Heart left ventricle (tissue), 16 donors: ENCODE data around the gene PRDM16. TPM values are rescaled to one million over a fixed set of nuclear protein-coding genes. Genes with fewer than 3 reads are reported as not detected.

Source experiments
- ATAC-seq, 4 donors: fragments of 200-7000 bp; cut with Tn5 transposase; one replicate each; pipeline ENCODE4 v1.9.1; 2020 to 2022; ENCODE audit warnings: moderate library complexity in 4 of 4, mild to moderate bottlenecking in 3 of 4, moderate number of reproducible peaks in 1 of 4
- DNase-seq, 5 donors: peaks; one replicate each; pipeline ENCODE4 v3.0.0-alpha.2; 2020
- H3K27ac ChIP-seq, 12 donors: fragments of 200-600 bp; sonication (generic) in 4 of 12; one replicate each; pipeline versions ENCODE4 v1.5.0 to v1.8.0; 2016 to 2022; ENCODE audit warnings: mild to moderate bottlenecking in 2 of 12
- H3K27me3 ChIP-seq, 9 donors: fragments of 200-600 bp; sonication (generic) in 2 of 9; one replicate each; pipeline versions ENCODE4 v1.5.1 to v1.8.0; 2016 to 2022; ENCODE audit warnings: mild to moderate bottlenecking in 3 of 9
- H3K36me3 ChIP-seq, 9 donors: fragments of 200-600 bp; sonication (generic) in 2 of 9; one replicate each; pipeline versions ENCODE4 v1.5.0 to v1.8.0; 2018 to 2022; ENCODE audit warnings: mild to moderate bottlenecking in 2 of 9
- H3K4me1 ChIP-seq, 12 donors: fragments of 200-600 bp; sonication (generic) in 4 of 12; one replicate each; pipeline versions ENCODE4 v1.5.0 to v1.8.0; 2016 to 2022; ENCODE audit warnings: mild to moderate bottlenecking in 3 of 12
- H3K4me3 ChIP-seq, 12 donors: fragments of 200-600 bp; sonication (generic) in 4 of 12; one replicate each; pipeline versions ENCODE4 v1.5.0 to v1.8.0; 2017 to 2022; ENCODE audit warnings: mild to moderate bottlenecking in 9 of 12, moderate library complexity in 4 of 12
- H3K9me3 ChIP-seq, 12 donors: fragments of 200-600 bp; sonication (generic) in 4 of 12; one replicate each; pipeline versions ENCODE4 v1.5.0 to v1.8.0; 2016 to 2022; ENCODE audit warnings: mild to moderate bottlenecking in 1 of 12
- POLR2A ChIP-seq, 2 donors: fragments of 450-650 bp; IDR thresholded peaks; one replicate each; pipeline ENCODE4 v1.6.1; 2017; ENCODE audit warnings: antibody characterized with exemption in 2 of 2, mild to moderate bottlenecking in 2 of 2, moderate library complexity in 2 of 2
- WGBS, 4 donors: extraction: QIAGEN DNeasy Blood & Tissue Kit in 2 of 4; methylation state at CpG; one replicate each; pipeline versions ENCODE4 v1.1.5 to v1.1.7; 2013 to 2018; 5-methylcytosine and 5-hydroxymethylcytosine counted together
- intact Hi-C, 10 donors: fragments of 100-400 bp; cut with DNase I; formaldehyde crosslinking; loops; one replicate each; pipeline versions ENCODE4 v1.11.1 to v1.14.2; 2022
- polyA plus RNA-seq, 2 donors: library from polyadenylated mRNA; stranded (reverse); fragments of 200-250 nt; gene quantifications; one replicate each; pipeline ENCODE4 v1.2.3, GENCODE V29; 2013
- total RNA-seq, 9 donors: library from RNA; depleted of rRNA in 2 of 9; stranded (reverse); fragments of >200 nt in 2 of 9; fragmentation: NEBNext Ultra II Directional in 3 of 9; extraction: Animal tissue kit (Norgen Biotek cat#: 25700) in 3 of 9; gene quantifications; one replicate each; pipeline versions ENCODE4 v1.1.0 to v1.2.4, GENCODE V29; 2016 to 2023
- TF ChIP-seq, protein P1 (sequence below), 12 donors: fragments of 200-600 bp; sonication (generic) in 4 of 12; IDR thresholded peaks; one replicate each; pipeline versions ENCODE4 v1.5.0 to v1.8.0; 2018 to 2022; ENCODE audit warnings: antibody characterized with exemption in 12 of 12, mild to moderate bottlenecking in 5 of 12
- donor health status: ischemic (EF 13 %, LVEDD 7.1; RV severe dilation, severe dysfunction).
- donor health status: healthy with polysubstance abuse.
- donor health status: DM: no; HTN: yes; CAD: no.
- donor health status: DM: no; HTN: no; CAD: no.
- donor health status: ischemic (EF 25% LVEDD 6.9; RV normal size, moderate dysfunction).
- donor health status: ischemic (EF 25% LVEDD 5.7; RV mildly dilated, moderate dysfunction).
- donor health status: healthy.
- donor health status: DM: yes; HTN: yes; CAD: no.
- donor health status: ischemic (EF 35%, LVEDD 5.7; RV mildly dilated, moderate dysfunction).
- donor health status: nonischemic (EF 11% LVEDD 7.7; RV severe dilation, severe dysfunction).
- donor health status: DM: yes; HTN: yes; CAD: no.
- donor health status: PGD.
- donor health status: ischemic (EF 29% LVEDD 5.4; RV normal size, mild dysfunction).
- donor health status: nonischemic (EF 23%, LVEDD 6.1; RV moderate dilation, normal function).

The PRDM16 gene
- total and polyA plus RNA-seq, 11 donors: 6.0 to 22.7 (median 14.0) TPM

DNA sequence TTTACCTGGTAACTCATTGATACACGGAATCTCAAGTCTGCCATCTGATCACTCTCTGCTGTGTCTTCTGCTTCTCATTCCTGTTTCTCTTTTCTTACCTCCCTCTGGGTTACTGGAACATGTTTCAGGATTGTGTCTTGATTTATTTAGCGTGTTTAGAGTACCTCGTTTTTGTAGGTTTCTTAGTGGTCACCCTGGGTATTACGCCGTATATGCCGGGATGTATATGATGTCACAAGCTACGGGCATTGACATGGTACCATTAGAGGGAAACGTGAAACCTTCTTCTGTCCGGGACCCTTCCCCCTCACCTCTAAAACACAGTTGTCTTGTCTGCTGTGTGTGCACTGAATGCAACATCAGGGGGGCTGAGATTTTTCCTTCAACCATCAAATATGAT lies 45.0 kb upstream of the PRDM16 start:
- intact Hi-C loops: no loop called here
- ATAC-seq (no peak), DNase-seq (no peak)
- 78 to 83% (median 81%) methylated on average over 9 of the region's 9 CpGs for WGBS, 4 donors
- TF ChIP-seq, protein P1, sequence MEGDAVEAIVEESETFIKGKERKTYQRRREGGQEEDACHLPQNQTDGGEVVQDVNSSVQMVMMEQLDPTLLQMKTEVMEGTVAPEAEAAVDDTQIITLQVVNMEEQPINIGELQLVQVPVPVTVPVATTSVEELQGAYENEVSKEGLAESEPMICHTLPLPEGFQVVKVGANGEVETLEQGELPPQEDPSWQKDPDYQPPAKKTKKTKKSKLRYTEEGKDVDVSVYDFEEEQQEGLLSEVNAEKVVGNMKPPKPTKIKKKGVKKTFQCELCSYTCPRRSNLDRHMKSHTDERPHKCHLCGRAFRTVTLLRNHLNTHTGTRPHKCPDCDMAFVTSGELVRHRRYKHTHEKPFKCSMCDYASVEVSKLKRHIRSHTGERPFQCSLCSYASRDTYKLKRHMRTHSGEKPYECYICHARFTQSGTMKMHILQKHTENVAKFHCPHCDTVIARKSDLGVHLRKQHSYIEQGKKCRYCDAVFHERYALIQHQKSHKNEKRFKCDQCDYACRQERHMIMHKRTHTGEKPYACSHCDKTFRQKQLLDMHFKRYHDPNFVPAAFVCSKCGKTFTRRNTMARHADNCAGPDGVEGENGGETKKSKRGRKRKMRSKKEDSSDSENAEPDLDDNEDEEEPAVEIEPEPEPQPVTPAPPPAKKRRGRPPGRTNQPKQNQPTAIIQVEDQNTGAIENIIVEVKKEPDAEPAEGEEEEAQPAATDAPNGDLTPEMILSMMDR (IDR thresholded peaks at IDR 0.05): peak in 3 of 12 donors; percentile 16 to 46 (median 38)
- TF ChIP-seq POLR2A (IDR thresholded peaks at IDR 0.05): no peak
- Histone ChIP-seq H3K27me3 (peaks cover 0 to 19% (median 0%) of the 10 kb centered on the region in 9 donors), H3K4me1 (no peaks in the 10 kb centered on the region), H3K27ac (no peak overlapping the region), H3K4me3 (no peak overlapping the region), H3K36me3 (no peaks in the 10 kb centered on the region), H3K9me3 (no peaks in the 10 kb centered on the region)

DNA sequence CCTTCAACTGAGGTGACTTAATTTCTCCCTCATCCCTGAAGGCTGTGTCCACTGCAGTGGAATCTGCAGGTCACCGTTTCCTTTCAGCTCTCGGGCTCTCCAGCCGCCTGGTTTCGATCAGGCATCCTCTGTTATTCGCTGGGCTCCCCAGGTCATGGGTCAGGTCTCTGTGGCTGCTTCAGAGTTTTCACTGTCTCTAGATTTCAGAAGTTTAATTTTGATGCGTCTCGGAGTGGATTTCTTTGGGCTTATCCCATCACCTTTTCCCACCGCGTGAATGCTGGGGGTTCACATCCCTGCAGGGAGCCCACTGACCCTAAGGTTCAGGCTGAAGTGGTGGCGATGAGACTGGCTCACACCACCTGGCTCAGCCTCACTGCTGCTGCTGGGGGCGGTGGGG lies 44.4 kb upstream of the PRDM16 start:
- no peak for ATAC-seq
- H3K4me1 ChIP-seq: no peaks in the 10 kb centered on the region
- 85 to 90% (median 87%) methylated on average over 11 of the region's 11 CpGs for WGBS, 4 donors
- DNase-seq: peak in 1 of 5 donors; percentile 10
- peaks cover 0 to 24% (median 5%) of the 10 kb centered on the region in 9 donors for H3K27me3 ChIP-seq
- H3K9me3 ChIP-seq: no peaks in the 10 kb centered on the region
- no peak overlapping the region for H3K27ac ChIP-seq
- TF ChIP-seq, protein P1 (IDR thresholded peaks at IDR 0.05): no peak
- TF ChIP-seq POLR2A (IDR thresholded peaks at IDR 0.05): no peak
- intact Hi-C loops: no loop called here
- no peak overlapping the region for H3K4me3 ChIP-seq
- no peaks in the 10 kb centered on the region for H3K36me3 ChIP-seq

DNA sequence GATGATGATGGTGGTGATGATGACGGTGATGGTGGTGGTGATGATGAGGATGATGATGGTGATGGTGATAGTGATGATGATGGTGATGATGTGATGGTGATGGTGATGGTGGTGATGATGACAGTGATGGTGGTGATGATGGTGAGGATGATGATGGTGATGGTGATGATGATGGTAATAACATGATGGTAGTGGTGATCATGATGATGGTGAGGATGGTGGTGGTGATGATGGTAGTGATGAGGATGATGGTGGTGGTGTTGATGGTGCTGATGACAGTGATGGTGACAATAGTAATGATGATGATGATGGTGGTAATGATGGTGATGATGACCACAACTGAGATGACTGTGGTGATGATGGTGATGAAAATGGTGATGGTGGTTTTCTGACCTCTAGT lies 42.9 kb upstream of the PRDM16 start:
- Histone ChIP-seq H3K27ac (no peak overlapping the region), H3K9me3 (no peaks in the 10 kb centered on the region), H3K36me3 (no peaks in the 10 kb centered on the region), H3K4me3 (no peak overlapping the region), H3K27me3 (peaks cover 0 to 33% (median 11%) of the 10 kb centered on the region in 9 donors), H3K4me1 (no peaks in the 10 kb centered on the region)
- WGBS, 4 donors: 91 to 96% (median 93%) methylated on average over 1 of the region's 1 CpG
- TF ChIP-seq, protein P1 (IDR thresholded peaks at IDR 0.05): no peak
- TF ChIP-seq POLR2A (IDR thresholded peaks at IDR 0.05): no peak
- no peak for ATAC-seq
- DNase-seq: no peak
- intact Hi-C loops: no loop called here

DNA sequence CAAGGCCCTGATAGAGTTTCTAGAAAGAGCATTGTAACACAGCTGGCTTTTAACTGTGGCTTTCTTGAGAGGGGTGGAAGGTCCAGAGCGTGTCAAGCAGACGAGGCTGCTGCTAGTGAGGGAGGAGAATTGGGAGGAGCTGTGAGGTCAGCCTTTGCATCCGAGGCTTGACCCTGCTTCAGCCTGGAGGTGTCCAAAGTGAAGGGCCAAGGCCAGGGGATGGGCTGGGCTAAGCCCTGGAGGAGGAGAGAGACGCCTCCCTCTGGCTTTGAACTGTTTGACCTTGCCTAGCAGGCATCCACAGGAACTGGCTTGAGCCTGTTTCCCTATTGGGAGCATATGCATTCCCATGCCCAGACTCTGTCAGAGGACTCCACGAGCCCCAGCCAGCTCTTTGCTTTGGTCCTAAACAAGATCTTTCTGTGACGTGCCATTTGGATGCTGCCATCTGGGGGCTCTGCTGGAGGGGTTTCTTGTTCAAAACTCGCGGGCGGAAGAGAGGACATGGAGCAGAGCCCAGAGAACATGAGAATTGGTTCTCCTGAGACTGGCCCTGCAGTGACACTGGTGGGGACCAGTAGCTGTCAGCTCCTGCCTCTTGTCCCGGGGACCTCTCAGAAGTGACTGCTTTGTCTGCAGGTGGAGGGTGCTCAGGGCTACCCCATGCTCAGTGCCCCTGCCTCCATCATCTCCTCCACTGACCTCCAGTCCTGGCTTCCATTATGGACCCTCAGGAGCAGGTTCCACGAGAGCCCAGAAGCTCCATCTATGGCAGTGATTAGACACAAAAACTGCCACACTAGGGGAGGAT lies 42.2 kb upstream of the PRDM16 start:
- Histone ChIP-seq H3K4me1 (no peaks in the 10 kb centered on the region), H3K4me3 (no peak overlapping the region), H3K9me3 (no peaks in the 10 kb centered on the region), H3K36me3 (no peaks in the 10 kb centered on the region), H3K27ac (no peak overlapping the region), H3K27me3 (peaks cover 0 to 39% (median 11%) of the 10 kb centered on the region in 9 donors)
- 70 to 82% (median 78%) methylated on average over 7 to 11 of the region's 11 CpGs for WGBS, 4 donors
- no peak for ATAC-seq
- no peak for TF ChIP-seq POLR2A (IDR thresholded peaks at IDR 0.05)
- intact Hi-C loops: no loop called here
- no peak for DNase-seq
